Testis (tissue), 3 donors: ENCODE results near the gene INF2. TPM values are rescaled to one million over a fixed set of nuclear protein-coding genes. Genes with fewer than 3 reads are reported as not detected.

Source experiments
- DNase-seq: peaks from one replicate; pipeline ENCODE4 v3.0.0-alpha.2; 2019
- H3K27ac ChIP-seq, 2 donors: fragments of 200-600 bp; sonication (generic); one replicate each; pipeline ENCODE4 v1.5.1; 2019
- H3K27me3 ChIP-seq: fragments of 200-600 bp; sonication (generic); one replicate; pipeline ENCODE4 v1.5.1; 2019
- H3K36me3 ChIP-seq: fragments of 200-600 bp; sonication (generic); one replicate; pipeline ENCODE4 v1.5.1; 2017; ENCODE audit warnings: low read depth; ENCODE audit errors: missing control alignments
- H3K4me1 ChIP-seq: fragments of 200-600 bp; sonication (generic); one replicate; pipeline ENCODE4 v1.5.1; 2019
- H3K4me3 ChIP-seq, 2 donors: fragments of 200-600 bp; sonication (generic); one replicate each; pipeline ENCODE4 v1.5.1; 2017 to 2019
- H3K9me3 ChIP-seq: fragments of 200-600 bp; sonication (generic); one replicate; pipeline ENCODE4 v1.5.1; 2017
- CTCF ChIP-seq, 3 experiments: fragments of 450-650 bp in 2 of 3; fragments of 200-600 bp in 1 of 3; sonication (generic) in 1 of 3; IDR thresholded peaks; one replicate each; pipeline ENCODE4 v1.5.1; 2016 to 2019; ENCODE audit warnings: antibody characterized with exemption in 3 of 3, mild to moderate bottlenecking in 2 of 3, moderate library complexity in 1 of 3
- POLR2A ChIP-seq: fragments of 450-650 bp; IDR thresholded peaks from one replicate; pipeline ENCODE4 v1.6.1; 2017; ENCODE audit warnings: antibody characterized with exemption, mild to moderate bottlenecking, moderate library complexity
- WGBS, 2 donors: methylation state at CpG; one replicate each; pipeline ENCODE4 v1.1.5; 2018; 5-methylcytosine and 5-hydroxymethylcytosine counted together
- intact Hi-C: fragments of 100-400 bp; cut with DNase I; formaldehyde crosslinking; loops from one replicate; pipeline ENCODE4 v1.15.1; 2023; ENCODE audit warnings: low total_unique reads
- polyA plus RNA-seq: library from polyadenylated mRNA; stranded (reverse); fragments of 350-450 nt; fragmentation: Illumina TruSeq; extraction: RNeasy Lipid Tissue Mini Kit (QIAGEN cat#74804); gene quantifications from one replicate; pipeline ENCODE4 v1.2.3, GENCODE V29; 2014; ENCODE audit warnings: low read depth, low replicate concordance; ENCODE audit not compliant: insufficient read depth
- total RNA-seq, 2 donors: library from RNA; depleted of rRNA; stranded (reverse); fragments of >200 nt; gene quantifications; one replicate each; pipeline ENCODE4 v1.2.3, GENCODE V29; 2016

Gene INF2
- total and polyA plus RNA-seq, 3 donors from 2014 or later, result 50.5 to 328 (median 244) TPM

- Histone ChIP-seq H3K27ac (peak overlapping the region; percentile 76 to 81), H3K4me3 (no peak overlapping the region), H3K9me3 (no peaks in the 10 kb centered on the region), H3K4me1 (peaks cover 37% of the 10 kb centered on the region), H3K27me3 (no peaks in the 10 kb centered on the region), H3K36me3 (no peaks in the 10 kb centered on the region)
- peak; percentile 81 for DNase-seq
- TF ChIP-seq POLR2A (no peak), CTCF (IDR thresholded peaks at IDR 0.05) (no peak)
- intact Hi-C loops, result no loop called here
- 51 to 52% methylated on average over 19 to 31 of the region's 31 CpGs for WGBS, 2 donors
These were observed 1.6 kb upstream of the INF2 start for GRCh38 chr14:104687601-104688504.

GRCh38 chr14:104688505-104689108 is 811 bp upstream of the INF2 start:
- Histone ChIP-seq H3K4me1 (peaks cover 42% of the 10 kb centered on the region), H3K36me3 (no peaks in the 10 kb centered on the region), H3K27ac (peak overlapping the region; percentile 76 to 81), H3K9me3 (no peaks in the 10 kb centered on the region), H3K27me3 (no peaks in the 10 kb centered on the region), H3K4me3 (peak overlapping the region; percentile 82 to 86)
- intact Hi-C loops, result no loop called here
- WGBS, 2 donors, result 26 to 32% methylated on average over 19 to 24 of the region's 24 CpGs
- no peak for DNase-seq
- TF ChIP-seq POLR2A (no peak), CTCF (IDR thresholded peaks at IDR 0.05) (no peak)

GRCh38 chr14:104689881-104690711 is 678 bp downstream of the INF2 start:
- peak overlapping the region; percentile 76 to 81 for H3K27ac ChIP-seq
- DNase-seq, result no peak
- H3K36me3 ChIP-seq, result no peaks in the 10 kb centered on the region
- H3K4me3 ChIP-seq, result peak overlapping the region; percentile 82 to 86
- TF ChIP-seq CTCF (IDR thresholded peaks at IDR 0.05) (no peak), POLR2A (no peak)
- WGBS, 2 donors, result 8 to 9% methylated on average over 19 to 35 of the region's 50 CpGs
- no peaks in the 10 kb centered on the region for H3K9me3 ChIP-seq
- H3K4me1 ChIP-seq, result peaks cover 57% of the 10 kb centered on the region
- no peaks in the 10 kb centered on the region for H3K27me3 ChIP-seq
- intact Hi-C loops, result no loop called here

GRCh38 chr14:104690861-104691455 is 1.5 kb downstream of the INF2 start:
- Histone ChIP-seq H3K27ac (peak overlapping the region in 1 of 2 donors; percentile 76), H3K9me3 (no peaks in the 10 kb centered on the region), H3K27me3 (no peaks in the 10 kb centered on the region), H3K36me3 (no peaks in the 10 kb centered on the region), H3K4me1 (peaks cover 66% of the 10 kb centered on the region), H3K4me3 (peak overlapping the region in 1 of 2 donors; percentile 86)
- DNase-seq, result no peak
- intact Hi-C loops, result no loop called here
- WGBS, 2 donors, result 76 to 88% methylated on average over 5 to 16 of the region's 16 CpGs
- TF ChIP-seq CTCF (IDR thresholded peaks at IDR 0.05), result no peak
- TF ChIP-seq POLR2A, result no peak
